ENCODE measurements around the gene CAPS.

DNA sequence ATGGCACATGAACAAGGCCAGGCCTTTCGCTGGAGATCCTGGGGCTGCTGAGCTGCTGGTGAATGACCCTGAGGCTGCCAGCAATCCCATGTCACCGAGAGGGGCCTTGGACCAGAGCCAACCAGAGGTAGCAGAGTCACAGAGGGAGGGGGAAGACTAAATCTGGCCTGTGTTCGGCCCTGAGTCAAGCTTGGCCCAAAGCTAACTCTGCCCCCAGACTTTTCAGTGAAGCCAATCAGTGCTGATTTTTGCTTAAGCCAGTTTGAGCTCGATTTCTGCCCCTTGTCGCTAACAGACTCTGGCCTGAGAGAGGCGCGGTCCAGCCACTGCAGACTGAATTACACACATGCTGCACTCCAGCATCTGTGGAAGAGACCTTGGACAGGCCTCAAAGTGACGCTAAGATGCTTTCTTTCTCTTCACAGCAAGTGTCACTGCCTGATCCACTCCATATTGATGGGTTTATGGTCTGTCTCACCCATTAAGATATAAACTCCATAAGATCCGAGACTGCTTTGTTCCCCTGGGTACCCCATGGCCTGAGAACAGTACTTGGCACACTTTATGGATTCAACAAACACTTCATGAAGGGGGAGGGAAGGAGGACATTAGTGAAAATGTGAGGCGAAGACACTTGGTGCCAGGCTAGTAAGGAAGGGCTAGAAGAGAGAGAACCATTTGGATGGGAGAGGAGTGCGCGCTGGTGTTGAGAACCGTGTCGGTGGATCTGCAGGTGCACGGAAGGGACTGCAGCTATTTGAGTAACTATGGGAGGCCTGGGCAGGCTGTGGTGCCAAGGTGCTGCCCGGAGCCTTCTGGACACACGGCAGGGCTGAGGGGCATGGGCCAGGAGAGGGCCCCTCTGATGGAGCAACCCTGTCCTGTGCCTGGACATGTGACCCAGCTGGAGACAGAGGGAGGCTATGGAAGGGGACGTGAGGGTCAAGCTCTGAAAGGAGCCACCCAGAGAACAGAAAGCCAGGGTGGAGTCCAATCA is 46.2 kb downstream of the CAPS start:
- TF ChIP-seq, protein P1, sequence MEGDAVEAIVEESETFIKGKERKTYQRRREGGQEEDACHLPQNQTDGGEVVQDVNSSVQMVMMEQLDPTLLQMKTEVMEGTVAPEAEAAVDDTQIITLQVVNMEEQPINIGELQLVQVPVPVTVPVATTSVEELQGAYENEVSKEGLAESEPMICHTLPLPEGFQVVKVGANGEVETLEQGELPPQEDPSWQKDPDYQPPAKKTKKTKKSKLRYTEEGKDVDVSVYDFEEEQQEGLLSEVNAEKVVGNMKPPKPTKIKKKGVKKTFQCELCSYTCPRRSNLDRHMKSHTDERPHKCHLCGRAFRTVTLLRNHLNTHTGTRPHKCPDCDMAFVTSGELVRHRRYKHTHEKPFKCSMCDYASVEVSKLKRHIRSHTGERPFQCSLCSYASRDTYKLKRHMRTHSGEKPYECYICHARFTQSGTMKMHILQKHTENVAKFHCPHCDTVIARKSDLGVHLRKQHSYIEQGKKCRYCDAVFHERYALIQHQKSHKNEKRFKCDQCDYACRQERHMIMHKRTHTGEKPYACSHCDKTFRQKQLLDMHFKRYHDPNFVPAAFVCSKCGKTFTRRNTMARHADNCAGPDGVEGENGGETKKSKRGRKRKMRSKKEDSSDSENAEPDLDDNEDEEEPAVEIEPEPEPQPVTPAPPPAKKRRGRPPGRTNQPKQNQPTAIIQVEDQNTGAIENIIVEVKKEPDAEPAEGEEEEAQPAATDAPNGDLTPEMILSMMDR (conservative IDR thresholded peaks at IDR 0.05): no peak
- TF ChIP-seq ZFX (IDR thresholded peaks at IDR 0.05): no peak
